CD4-positive, alpha-beta T cell treated with Interleukin-10 for 1 hour (primary cell): ENCODE results near the gene FAM120AOS.
A peak's percentile ranks its signal among the peaks of the same experiment; 100 is the strongest.
"Not testable (repeated sequence)": the region's sequence is repeated elsewhere in the genome, so short reads cannot be mapped to it uniquely, and the experiment has no call there.

Experiments used
- DNase-seq: peaks from one replicate; pipeline ENCODE4 v3.0.0-alpha.2; 2020

FAM120AOS gene

DNA sequence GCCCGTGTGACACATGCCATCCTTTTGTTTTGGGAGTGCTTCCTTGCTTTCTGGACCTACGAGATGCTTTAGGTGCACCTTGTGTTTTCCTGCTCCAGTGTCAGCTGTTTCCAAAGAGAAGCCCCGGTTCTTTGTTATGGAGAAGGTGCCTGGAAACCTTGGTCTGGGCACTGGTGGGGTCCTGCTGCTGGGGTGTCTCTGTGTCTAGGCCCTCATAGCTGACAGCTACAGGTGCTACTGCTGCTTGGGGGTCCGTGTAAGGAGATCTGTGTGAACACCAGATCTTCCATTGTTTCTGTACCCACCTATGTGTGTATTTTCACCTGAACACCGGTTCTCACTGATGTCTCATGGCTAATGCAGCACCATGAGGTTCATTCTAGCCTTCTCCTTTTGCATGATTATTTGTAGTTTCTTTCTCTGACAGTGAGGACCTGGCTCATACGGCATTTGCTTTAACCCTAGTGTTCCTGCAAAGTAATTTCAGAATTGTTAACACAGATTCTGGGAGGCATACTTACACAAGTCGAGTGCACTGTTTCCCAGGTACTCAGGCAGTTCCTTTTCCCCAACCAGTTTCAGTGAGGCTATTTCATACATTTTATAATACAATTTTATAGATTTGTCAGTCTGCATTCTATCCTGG, 13.2 kb upstream of the FAM120AOS start:
- no peak for DNase-seq

GRCh38 chr9:93465855-93466254, 12.5 kb upstream of the FAM120AOS start:
- no peak for DNase-seq

GRCh38 chr9:93464876-93465275, 11.5 kb upstream of the FAM120AOS start:
- DNase-seq: no peak

- no peak for DNase-seq
Observed at GRCh38 chr9:93464395-93464794, 11.0 kb upstream of the FAM120AOS start.

- DNase-seq: no peak
Observed at GRCh38 chr9:93463638-93464248, 10.4 kb upstream of the FAM120AOS start.

DNA sequence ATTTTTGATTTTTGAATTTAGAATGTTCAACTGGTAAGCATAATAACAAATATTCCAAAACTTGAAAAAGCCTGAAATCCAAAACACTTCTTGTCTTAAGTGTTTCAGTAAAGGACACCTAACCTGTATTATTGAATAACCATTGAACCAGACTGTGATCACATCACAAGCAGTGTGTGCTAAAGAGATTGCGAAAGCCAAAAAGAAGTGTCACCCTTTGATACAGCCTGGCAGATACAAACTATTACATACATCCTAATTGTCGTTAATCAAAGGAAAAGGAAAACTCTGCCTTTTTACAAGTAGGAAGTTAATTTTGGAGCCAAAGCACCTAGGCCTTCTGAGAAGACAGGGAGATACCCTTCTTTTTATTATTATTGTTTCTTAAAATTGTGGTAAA, 8.4 kb upstream of the FAM120AOS start:
- DNase-seq: no peak

DNA sequence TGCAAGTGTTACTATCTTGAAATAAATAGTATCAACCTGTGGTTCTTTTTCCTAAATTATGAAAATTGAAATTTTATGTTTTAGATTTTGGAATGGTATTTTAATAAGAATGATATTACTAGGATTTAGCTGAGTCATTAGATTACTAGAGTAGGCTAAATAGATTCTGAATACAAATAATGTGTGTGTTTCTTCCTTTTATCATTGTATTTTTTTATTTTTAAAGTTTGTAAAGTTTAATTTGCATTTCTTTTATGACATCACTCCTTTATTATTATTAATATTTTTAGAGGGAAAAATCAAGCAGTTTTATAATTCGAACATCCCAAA, 8.0 kb upstream of the FAM120AOS start:
- no peak for DNase-seq

GRCh38 chr9:93460689-93461413, 7.5 kb upstream of the FAM120AOS start:
- no peak for DNase-seq

GRCh38 chr9:93459432-93459847, 6.1 kb upstream of the FAM120AOS start:
- no peak for DNase-seq

DNA sequence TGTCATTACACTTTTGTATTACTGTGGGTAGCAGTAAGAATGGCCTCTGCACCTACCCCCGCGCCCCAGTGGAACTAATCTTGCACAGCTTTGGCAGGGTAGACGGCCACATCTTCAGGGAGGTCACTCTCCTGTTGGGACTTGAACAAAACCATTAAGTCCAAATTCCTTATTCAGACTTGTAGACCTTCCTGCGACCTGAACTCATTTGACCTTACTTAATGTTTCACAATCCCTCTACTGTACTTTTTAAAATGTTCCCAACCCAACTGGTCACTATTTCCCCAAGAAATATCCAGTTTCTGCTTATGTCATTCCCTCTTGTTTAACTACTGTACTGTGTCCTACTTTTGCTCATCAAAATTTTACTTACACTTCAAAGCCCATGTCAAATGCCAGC, 5.3 kb upstream of the FAM120AOS start:
- no peak for DNase-seq

- DNase-seq: no peak
Observed at GRCh38 chr9:93457006-93457405, 3.6 kb upstream of the FAM120AOS start.

- peak; percentile 23 for DNase-seq
Observed at GRCh38 chr9:93456504-93456903, 3.1 kb upstream of the FAM120AOS start.

DNA sequence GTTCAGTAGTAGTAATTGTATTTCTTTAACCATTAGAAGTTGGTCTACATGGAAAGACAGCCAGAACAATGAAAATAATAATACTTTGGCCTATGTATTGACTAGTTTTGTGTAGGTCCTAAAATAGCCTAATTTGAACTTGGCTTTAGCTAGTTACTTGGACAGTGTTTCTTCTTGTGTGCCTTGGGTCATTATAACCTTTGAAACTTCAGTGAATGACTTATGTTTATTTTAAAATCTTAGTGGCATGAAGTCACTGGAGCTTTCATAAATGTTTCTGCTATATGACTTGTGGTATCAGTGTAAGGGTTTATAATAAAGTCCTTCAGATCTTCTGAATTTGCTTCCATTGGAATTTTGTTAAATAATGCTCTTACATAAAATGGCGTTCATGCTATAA, 2.6 kb upstream of the FAM120AOS start:
- DNase-seq: no peak

- DNase-seq: no peak
Observed at GRCh38 chr9:93452710-93453046, 703 bp downstream of the FAM120AOS start.

GRCh38 chr9:93451849-93452709, 1.3 kb downstream of the FAM120AOS start:
- DNase-seq: peak; percentile 38

DNA sequence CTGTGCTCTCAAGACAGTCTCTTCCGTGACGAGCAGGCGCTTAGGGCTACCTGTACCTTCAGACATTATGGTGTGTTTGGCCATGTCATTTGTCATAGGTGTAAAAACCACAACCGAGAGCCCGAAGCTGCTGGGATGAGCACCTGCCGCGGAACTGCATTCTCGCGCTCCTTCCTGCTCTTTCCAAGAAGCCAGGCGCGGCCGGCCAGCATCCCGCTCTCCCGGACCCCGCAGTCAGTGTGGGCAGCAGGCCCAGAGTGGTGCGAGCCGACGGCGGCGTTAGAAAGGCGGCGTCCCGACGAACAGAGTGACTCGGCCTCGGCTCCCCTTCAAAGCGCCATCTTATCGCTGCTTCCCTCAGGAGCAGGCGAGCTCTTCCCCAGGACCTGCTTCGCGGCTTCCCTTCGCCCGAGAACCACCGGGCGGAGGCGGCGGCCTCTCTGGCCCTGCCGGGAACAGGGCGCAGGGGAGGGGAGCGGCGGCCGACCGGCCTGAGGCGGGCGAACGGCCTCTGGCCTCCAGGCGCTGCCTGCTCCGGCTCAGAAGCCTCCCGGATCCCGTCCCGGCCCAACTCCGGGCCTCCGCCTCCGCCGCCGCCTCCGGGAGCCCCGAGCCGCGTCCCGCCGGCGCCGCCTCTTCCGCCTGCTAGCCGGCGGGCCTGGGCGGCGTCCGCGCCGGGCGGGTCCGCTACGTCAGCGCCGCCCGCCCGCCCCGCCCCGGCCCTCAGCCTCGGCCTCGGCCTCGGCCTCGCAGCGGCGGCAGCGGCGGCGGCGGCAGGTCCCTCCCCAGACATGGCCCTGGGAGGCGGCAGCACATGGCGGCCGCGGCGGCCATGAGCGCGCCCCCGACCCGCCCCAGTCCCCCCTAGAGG, 2.2 kb downstream of the FAM120AOS start, which contains the start of gene FAM120A:
TSS of gene FAM120A (plus strand) at position 741 of the 871 bp plus-strand sequence. CDS start 231 bp downstream, outside the sequence.
- peak; percentile 83 for DNase-seq

- DNase-seq: no peak
Observed at GRCh38 chr9:93447655-93448054, 5.7 kb downstream of the FAM120AOS start.

DNA sequence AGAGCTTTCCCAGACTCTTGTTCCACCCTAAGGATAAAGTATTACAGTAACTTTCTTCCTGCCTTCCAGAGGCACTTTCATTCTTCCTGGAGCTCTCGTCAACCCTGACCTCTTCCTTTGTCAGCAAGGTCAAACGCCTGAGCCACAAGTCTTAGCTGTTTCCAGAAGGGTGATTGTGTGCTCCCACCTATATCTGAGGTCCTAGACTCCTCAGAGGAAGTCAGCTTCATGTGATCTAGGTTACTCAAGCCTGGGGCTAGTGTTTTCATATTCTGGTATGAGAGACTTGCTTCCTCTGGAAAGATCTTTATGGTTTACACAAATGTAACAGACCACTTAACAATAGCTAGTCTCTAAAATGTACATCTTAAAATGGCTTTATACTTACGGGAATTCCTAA, 7.3 kb downstream of the FAM120AOS start:
- no peak for DNase-seq

- no peak for DNase-seq
Observed at GRCh38 chr9:93440896-93441580, 12.3 kb downstream of the FAM120AOS start.

DNA sequence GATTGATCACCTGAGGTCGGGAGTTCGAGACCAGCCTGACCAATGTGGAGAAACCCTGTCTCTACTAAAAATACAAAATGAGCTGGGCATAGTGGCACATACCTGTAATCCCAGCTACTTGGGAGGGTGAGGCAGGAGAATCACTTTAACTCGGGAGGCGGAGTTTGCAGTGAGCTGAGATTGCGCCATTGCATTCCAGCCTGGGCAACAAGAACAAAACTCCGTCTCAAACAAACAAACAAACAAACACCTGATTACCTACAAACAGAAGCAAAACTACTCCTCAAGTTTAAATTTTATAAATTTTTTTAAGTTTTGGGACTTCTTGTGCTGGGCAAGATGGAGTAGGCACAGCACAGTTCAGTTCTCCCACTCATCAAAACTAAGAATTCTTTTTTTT, 14.1 kb downstream of the FAM120AOS start:
- not testable (repeated sequence) for DNase-seq

DNA sequence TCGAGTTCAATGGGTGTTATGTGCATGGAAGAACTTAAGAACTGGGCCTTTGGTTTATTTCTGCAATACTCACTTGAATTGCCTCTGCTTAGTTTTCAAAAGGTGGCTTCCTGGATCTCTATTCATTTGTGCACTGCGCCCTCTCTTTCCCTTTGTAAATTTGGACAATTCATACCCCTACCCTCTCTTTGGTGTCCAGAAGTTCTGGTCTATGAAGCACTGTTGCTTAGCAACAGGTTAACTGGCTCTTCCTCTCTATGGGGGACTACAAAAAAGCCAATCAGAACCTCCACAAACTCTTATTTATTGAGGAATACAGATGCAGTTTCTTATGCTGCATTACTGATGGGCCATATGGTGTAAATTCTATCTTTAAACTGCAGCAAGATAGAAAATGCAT, 15.4 kb downstream of the FAM120AOS start:
- no peak for DNase-seq
